Common myeloid progenitor, CD34-positive (primary cell): ENCODE data around the gene ZNF12.
"Not testable (repeated sequence)": the region's sequence is repeated elsewhere in the genome, so short reads cannot be mapped to it uniquely, and the experiment has no call there.

Experiments used
- CTCF ChIA-PET: fragments of 350-600 bp; sonication (Branson Sonifier 250); formaldehyde crosslinking; loops from one replicate; lab custom pipeline; 2021; ENCODE audit warnings: antibody characterized with exemption; lab: Charles Lee
- POLR2A ChIA-PET: fragments of 350-600 bp; sonication (Branson Sonifier 250); formaldehyde crosslinking; loops from one replicate; lab custom pipeline; 2021; ENCODE audit warnings: antibody characterized with exemption; lab: Charles Lee
- DNase-seq, 3 donors: peaks; one replicate each; pipeline versions ENCODE4 v3.0.0 to v3.0.0-alpha.2; 2013
- H3K27ac ChIP-seq, 2 experiments: 1 replicate in 1 of 2; 2 replicates in 1 of 2; pipeline ENCODE4 v1.7.0; 2013; ENCODE audit warnings: inconsistent platforms in 2 of 2, low read length in 2 of 2, mild to moderate bottlenecking in 2 of 2, low read depth in 1 of 2, moderate library complexity in 1 of 2; ENCODE audit not compliant: severe bottlenecking in 2 of 2, insufficient read depth in 1 of 2, poor library complexity in 1 of 2
- H3K27me3 ChIP-seq, 5 experiments: replicated peaks in 2 of 5; 1 replicate in 3 of 5; 2 replicates in 2 of 5; pipeline versions ENCODE4 v1.6.1 to v1.7.0; 2013; ENCODE audit warnings: low read length in 4 of 5, mild to moderate bottlenecking in 2 of 5, moderate library complexity in 2 of 5, inconsistent platforms in 1 of 5; ENCODE audit not compliant: insufficient read depth in 5 of 5, control insufficient read depth in 4 of 5
- H3K36me3 ChIP-seq, 4 experiments: 1 replicate in 2 of 4; 2 replicates in 2 of 4; pipeline versions ENCODE4 v1.6.1 to v1.7.0; 2013; ENCODE audit warnings: low read length in 3 of 4, control low read depth in 1 of 4, mild to moderate bottlenecking in 1 of 4; ENCODE audit not compliant: control insufficient read depth in 4 of 4, insufficient read depth in 4 of 4
- H3K4me1 ChIP-seq, 4 experiments: 1 replicate in 3 of 4; 2 replicates in 1 of 4; pipeline versions ENCODE4 v1.6.1 to v1.7.1; 2013; ENCODE audit warnings: low read length in 3 of 4, mild to moderate bottlenecking in 3 of 4, control low read depth in 1 of 4, inconsistent platforms in 1 of 4, moderate library complexity in 1 of 4; ENCODE audit not compliant: control insufficient read depth in 4 of 4, insufficient read depth in 4 of 4; ENCODE audit errors: control extremely low read depth in 1 of 4
- H3K4me3 ChIP-seq, 7 experiments: 1 replicate in 4 of 7; 2 replicates in 3 of 7; pipeline versions ENCODE4 v1.5.1 to v1.7.0; 2013; ENCODE audit warnings: mild to moderate bottlenecking in 7 of 7, low read length in 6 of 7, moderate library complexity in 6 of 7, inconsistent platforms in 2 of 7, low read depth in 2 of 7, control low read depth in 1 of 7; ENCODE audit not compliant: insufficient read depth in 4 of 7, control insufficient read depth in 1 of 7; ENCODE audit errors: extremely low read depth in 1 of 7
- H3K9me3 ChIP-seq, 5 experiments: 1 replicate in 4 of 5; 2 replicates in 1 of 5; pipeline versions ENCODE4 v1.6.1 to v1.7.1; 2013; ENCODE audit warnings: low read length in 4 of 5, mild to moderate bottlenecking in 2 of 5, inconsistent platforms in 1 of 5, low read depth in 1 of 5, moderate library complexity in 1 of 5; ENCODE audit not compliant: control insufficient read depth in 4 of 5, insufficient read depth in 2 of 5; ENCODE audit errors: control extremely low read depth in 1 of 5
- WGBS: methylation state at CpG from one replicate; pipeline ENCODE4 v1.1.5; 2013; ENCODE audit not compliant: insufficient coverage; 5-methylcytosine and 5-hydroxymethylcytosine counted together

The ZNF12 gene

GRCh38 chr7:6700793-6701192 is 6.0 kb downstream of the ZNF12 start:
- peaks cover 2 to 8% (median 7%) of the 10 kb centered on the region in 4 experiments for H3K4me1 ChIP-seq
- H3K9me3 ChIP-seq: peaks cover 12 to 75% (median 62%) of the 10 kb centered on the region in 5 experiments
- ChIA-PET CTCF (interaction anchor here (0.7 to 1.3 kb wide), 3 partner anchors 8 to 18 kb away, joined by 3 to 4 read pairs (median 4); no protein-coding TSS in a partner anchor), POLR2A (no interaction called here)
- WGBS: 100% methylated on average over 5 of the region's 5 CpGs
- peaks cover 58 to 84% (median 79%) of the 10 kb centered on the region in 4 experiments for H3K36me3 ChIP-seq
- no peaks in the 10 kb centered on the region for H3K27me3 ChIP-seq
- H3K27ac ChIP-seq: no peak overlapping the region
- DNase-seq: no peak
- H3K4me3 ChIP-seq: no peak overlapping the region

- Histone ChIP-seq H3K36me3 (peaks cover 81 to 100% (median 90%) of the 10 kb centered on the region in 4 experiments), H3K27me3 (no peaks in the 10 kb centered on the region), H3K4me1 (no peaks in the 10 kb centered on the region), H3K4me3 (no peak overlapping the region), H3K9me3 (peaks cover 48 to 97% (median 75%) of the 10 kb centered on the region in 5 experiments), H3K27ac (no peak overlapping the region)
- POLR2A ChIA-PET: no interaction called here
- CTCF ChIA-PET: interaction anchor here (1.3 kb wide), 1 partner anchor 10 kb away, joined by 3 read pairs; no protein-coding TSS in a partner anchor
- no CpG with 5 or more reads among the region's 5 CpGs for WGBS
- peak in 2 of 3 donors; percentile 53 to 69 for DNase-seq
Observed at GRCh38 chr7:6691609-6692106, 15.1 kb downstream of the ZNF12 start.

- Histone ChIP-seq H3K4me3 (peak overlapping the region in 1 of 7 experiments; percentile 47), H3K9me3 (peaks cover 48 to 97% (median 74%) of the 10 kb centered on the region in 5 experiments), H3K27me3 (no peaks in the 10 kb centered on the region), H3K27ac (no peak overlapping the region), H3K36me3 (peaks cover 76 to 99% (median 87%) of the 10 kb centered on the region in 4 experiments), H3K4me1 (no peaks in the 10 kb centered on the region)
- no CpG with 5 or more reads among the region's 4 CpGs for WGBS
- peak in 1 of 3 donors; percentile 33 for DNase-seq
- CTCF ChIA-PET: no interaction called here
- POLR2A ChIA-PET: no interaction called here
Observed at GRCh38 chr7:6691103-6691502, 15.6 kb downstream of the ZNF12 start.

GRCh38 chr7:6680146-6680545 is 26.6 kb downstream of the ZNF12 start:
- Histone ChIP-seq H3K4me1 (no peaks in the 10 kb centered on the region), H3K9me3 (peaks cover 11 to 77% (median 70%) of the 10 kb centered on the region in 5 experiments), H3K4me3 (no peak overlapping the region), H3K27me3 (no peaks in the 10 kb centered on the region), H3K27ac (no peak overlapping the region), H3K36me3 (no peaks in the 10 kb centered on the region)
- ChIA-PET CTCF (interaction anchor here (0.8 to 1.4 kb wide), 2 partner anchors 15 to 24 kb away, joined by 3 read pairs; no protein-coding TSS in a partner anchor), POLR2A (no interaction called here)
- DNase-seq: no peak
- no CpG with 5 or more reads among the region's 1 CpG for WGBS

GRCh38 chr7:6675807-6676405 is 30.8 kb downstream of the ZNF12 start:
- H3K27me3 ChIP-seq: no peaks in the 10 kb centered on the region
- no peak overlapping the region for H3K4me3 ChIP-seq
- no peak overlapping the region for H3K27ac ChIP-seq
- peaks cover 23 to 65% (median 58%) of the 10 kb centered on the region in 5 experiments for H3K9me3 ChIP-seq
- H3K4me1 ChIP-seq: no peaks in the 10 kb centered on the region
- peaks cover 0 to 12% (median under 1%) of the 10 kb centered on the region in 4 experiments for H3K36me3 ChIP-seq
- no peak for DNase-seq
- no CpG with 5 or more reads among the region's 1 CpG for WGBS
- ChIA-PET CTCF (no interaction called here), POLR2A (no interaction called here)

GRCh38 chr7:6670851-6671250 is 35.9 kb downstream of the ZNF12 start:
- WGBS: no CpG with 5 or more reads among the region's 34 CpGs
- H3K9me3 ChIP-seq: peaks cover 19 to 58% (median 37%) of the 10 kb centered on the region in 5 experiments
- H3K27ac ChIP-seq, H3K4me1 ChIP-seq, DNase-seq, CTCF ChIA-PET, H3K4me3 ChIP-seq, POLR2A ChIA-PET, H3K27me3 ChIP-seq: not testable (repeated sequence)
- peaks cover 0 to 23% (median 4%) of the 10 kb centered on the region in 4 experiments for H3K36me3 ChIP-seq
